ENCODE measurements around the gene PRM1. TPM values are rescaled to one million over a fixed set of nuclear protein-coding genes. Genes with fewer than 3 reads are reported as not detected.

PRM1 gene
- not detected in 2 replicates for total RNA-seq (2014; rRNA removed; shearing (Covaris generic))
- not detected in 2 replicates for polyA plus RNA-seq (2015; cell fraction: cytosol; rRNA removed)
- not detected in 2 replicates for polyA plus RNA-seq (2015; cell fraction: nucleus; rRNA removed)

- no peak for DNase-seq (ENCODE audit: low read depth, low spot score)
- in situ Hi-C loops (cut with HindIII; ENCODE audit: low pct_unique_long_range_greater_than_20kb, low sequenced_read_pairs), result no loop called here
Measured at GRCh38 chr16:11280616-11281522, at the start of gene PRM1. Gene PRM1, minus strand, starts transcription at chr16:11281330. Its CDS starts 92 bp downstream, at chr16:11281238.

- no peak for DNase-seq (ENCODE audit: low read depth, low spot score)
- in situ Hi-C loops (cut with HindIII; ENCODE audit: low pct_unique_long_range_greater_than_20kb, low sequenced_read_pairs), result no loop called here
Measured at GRCh38 chr16:11330526-11331237, 49.6 kb upstream of the PRM1 start.

DNA sequence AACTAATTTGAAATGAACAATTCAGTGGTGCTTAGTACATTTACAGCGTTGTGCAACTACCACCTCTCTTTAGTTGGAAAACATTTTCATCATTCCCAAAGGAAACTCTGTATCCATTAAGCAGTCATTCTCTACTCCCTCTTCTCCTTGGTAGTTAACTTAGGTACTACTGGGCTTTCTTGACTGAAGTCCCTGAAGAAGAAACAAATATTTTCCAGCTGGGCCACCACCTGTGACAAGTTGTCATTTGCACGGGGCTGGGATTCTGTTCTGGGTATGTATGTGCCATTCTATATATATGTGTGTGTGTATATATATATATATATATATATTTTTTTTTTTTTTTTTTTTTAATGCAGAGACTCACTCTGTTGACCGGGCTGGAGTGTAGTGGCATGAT, 48.8 kb upstream of the PRM1 start:
- DNase-seq (ENCODE audit: low read depth, low spot score), result no peak
- in situ Hi-C loops (cut with HindIII; ENCODE audit: low pct_unique_long_range_greater_than_20kb, low sequenced_read_pairs), result no loop called here

GRCh38 chr16:11329071-11329491, 48.0 kb upstream of the PRM1 start:
- in situ Hi-C loops (cut with HindIII; ENCODE audit: low pct_unique_long_range_greater_than_20kb, low sequenced_read_pairs), result no loop called here
- DNase-seq (ENCODE audit: low read depth, low spot score), result no peak

GRCh38 chr16:11328172-11329070, 47.3 kb upstream of the PRM1 start:
- in situ Hi-C loops (cut with HindIII; ENCODE audit: low pct_unique_long_range_greater_than_20kb, low sequenced_read_pairs), result no loop called here
- peak; percentile 43 for DNase-seq (ENCODE audit: low read depth, low spot score)

DNA sequence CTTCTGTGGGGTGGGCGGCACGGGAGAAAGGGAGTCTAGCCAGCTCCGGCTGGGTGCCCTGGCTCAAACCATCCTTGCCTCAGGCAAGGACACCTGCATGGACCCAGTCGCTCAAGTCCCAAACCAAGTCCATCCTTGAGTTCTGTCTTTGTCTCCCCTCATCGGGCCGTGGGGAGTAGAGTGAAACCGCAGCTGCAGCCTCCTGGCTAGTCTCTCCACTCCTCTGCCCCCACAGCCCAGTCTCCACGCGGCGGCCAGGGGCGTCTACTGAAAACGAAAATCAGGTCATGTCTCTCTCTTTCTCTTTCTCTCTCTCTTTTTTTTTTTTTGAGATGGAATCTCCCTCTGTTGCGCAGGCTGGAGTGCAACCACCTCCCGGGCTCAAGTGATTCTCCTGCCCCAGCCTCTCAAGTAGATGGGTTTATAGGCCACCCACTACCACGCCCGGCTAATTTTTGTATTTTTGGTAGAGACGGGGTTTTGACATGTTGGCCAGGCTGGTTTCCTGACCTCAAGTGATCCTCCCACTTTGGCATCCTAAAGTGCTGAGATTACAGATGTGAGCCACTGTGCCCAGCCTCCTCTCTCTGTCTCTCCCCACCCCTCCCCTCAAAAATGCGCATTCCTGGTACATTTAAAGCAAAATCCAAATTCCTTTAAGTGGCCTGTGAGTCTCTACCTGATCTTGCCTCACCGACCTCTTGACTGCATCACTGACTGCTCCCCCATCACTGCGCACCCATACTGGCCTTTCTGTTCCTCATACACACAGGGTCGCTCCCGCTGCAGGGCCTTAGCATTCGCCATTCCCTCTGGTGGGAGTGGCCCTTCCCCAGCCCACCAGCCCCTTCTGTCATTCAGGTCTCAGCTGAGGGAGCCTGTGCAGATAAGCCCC, 46.4 kb upstream of the PRM1 start:
- in situ Hi-C loops (cut with HindIII; ENCODE audit: low pct_unique_long_range_greater_than_20kb, low sequenced_read_pairs), result no loop called here
- DNase-seq (ENCODE audit: low read depth, low spot score), result no peak

DNA sequence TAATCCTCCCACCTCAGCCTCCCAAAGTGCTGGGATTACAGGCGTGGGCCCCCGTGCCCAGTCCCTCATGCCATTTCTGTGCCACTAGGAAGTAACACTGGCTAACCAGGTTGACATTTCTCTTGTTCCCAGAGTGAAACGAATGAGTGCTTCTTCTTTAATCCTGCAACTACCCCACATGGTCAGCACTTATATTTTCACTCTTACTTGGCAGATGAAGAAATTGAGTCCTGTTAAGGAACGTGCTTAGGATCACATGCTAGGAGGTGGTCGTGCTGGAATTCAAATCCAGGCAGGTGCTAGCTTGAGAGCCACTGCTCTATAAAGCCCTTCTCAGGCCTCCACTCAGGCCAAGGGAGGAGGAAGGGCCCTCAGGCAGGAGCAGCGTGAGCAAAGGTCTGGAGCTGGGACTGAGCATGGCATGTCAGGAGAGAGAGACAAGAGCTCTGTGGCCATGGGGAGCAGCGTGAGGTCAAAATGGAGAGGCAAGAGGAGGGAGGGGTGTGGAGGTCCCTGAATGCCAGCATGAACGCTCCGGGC, 45.7 kb upstream of the PRM1 start:
- DNase-seq (ENCODE audit: low read depth, low spot score), result no peak
- in situ Hi-C loops (cut with HindIII; ENCODE audit: low pct_unique_long_range_greater_than_20kb, low sequenced_read_pairs), result no loop called here

- in situ Hi-C loops (cut with HindIII; ENCODE audit: low pct_unique_long_range_greater_than_20kb, low sequenced_read_pairs), result no loop called here
- no peak for DNase-seq (ENCODE audit: low read depth, low spot score)
Measured at GRCh38 chr16:11326084-11326736, 45.1 kb upstream of the PRM1 start.

GRCh38 chr16:11325404-11326083, 44.4 kb upstream of the PRM1 start:
- no peak for DNase-seq (ENCODE audit: low read depth, low spot score)
- in situ Hi-C loops (cut with HindIII; ENCODE audit: low pct_unique_long_range_greater_than_20kb, low sequenced_read_pairs), result no loop called here

- no peak for DNase-seq (ENCODE audit: low read depth, low spot score)
- in situ Hi-C loops (cut with HindIII; ENCODE audit: low pct_unique_long_range_greater_than_20kb, low sequenced_read_pairs), result no loop called here
Measured at GRCh38 chr16:11323551-11324336, 42.6 kb upstream of the PRM1 start.

DNA sequence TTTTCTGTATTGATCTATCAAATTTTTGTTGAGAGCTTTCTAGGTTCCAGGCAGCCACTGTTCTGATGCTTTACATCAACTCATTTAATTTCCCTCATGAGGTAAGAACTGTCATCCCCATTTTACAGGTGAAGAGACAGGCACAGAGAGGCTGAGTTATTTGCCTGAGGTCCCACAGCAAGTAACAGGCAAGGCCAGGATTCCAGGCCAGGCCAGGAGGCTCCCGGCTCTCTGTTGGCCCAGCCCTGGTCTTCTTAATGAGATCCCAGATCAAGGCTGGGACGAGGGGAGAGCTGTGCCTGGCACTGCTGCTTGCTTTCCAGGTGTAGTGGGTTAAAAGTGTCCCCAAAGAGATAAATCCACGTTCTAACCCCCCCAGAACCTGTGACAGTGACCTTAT, 41.7 kb upstream of the PRM1 start:
- no peak for DNase-seq (ENCODE audit: low read depth, low spot score)
- in situ Hi-C loops (cut with HindIII; ENCODE audit: low pct_unique_long_range_greater_than_20kb, low sequenced_read_pairs), result no loop called here

- no peak for DNase-seq (ENCODE audit: low read depth, low spot score)
- in situ Hi-C loops (cut with HindIII; ENCODE audit: low pct_unique_long_range_greater_than_20kb, low sequenced_read_pairs), result no loop called here
Measured at GRCh38 chr16:11321662-11322061, 40.5 kb upstream of the PRM1 start.

GRCh38 chr16:11320170-11320569, 39.0 kb upstream of the PRM1 start:
- in situ Hi-C loops (cut with HindIII; ENCODE audit: low pct_unique_long_range_greater_than_20kb, low sequenced_read_pairs), result no loop called here
- DNase-seq (ENCODE audit: low read depth, low spot score), result no peak

- DNase-seq (ENCODE audit: low read depth, low spot score), result peak; percentile 31
- in situ Hi-C loops (cut with HindIII; ENCODE audit: low pct_unique_long_range_greater_than_20kb, low sequenced_read_pairs), result no loop called here
Measured at GRCh38 chr16:11319529-11320146, 38.5 kb upstream of the PRM1 start.
